Suprapubic skin (tissue), 4 donors: Measurements from ENCODE around the gene GRIN1.

Source experiments
- CTCF ChIP-seq, 2 donors: fragments of 200-600 bp in 1 of 2; fragments of 450-650 bp in 1 of 2; sonication (generic) in 1 of 2; IDR thresholded peaks; one replicate each; pipeline ENCODE4 v1.5.1; 2016 to 2019; ENCODE audit warnings: antibody characterized with exemption in 2 of 2, mild to moderate bottlenecking in 1 of 2, moderate library complexity in 1 of 2
- EP300 ChIP-seq: sonication (generic); formaldehyde crosslinking; IDR thresholded peaks from one replicate; pipeline ENCODE4 v1.6.1; 2017; ENCODE audit warnings: antibody characterized with exemption
- POLR2A ChIP-seq, 2 donors: fragments of 450-650 bp; IDR thresholded peaks; one replicate each; pipeline ENCODE4 v1.6.1; 2017; ENCODE audit warnings: antibody characterized with exemption in 2 of 2, mild to moderate bottlenecking in 2 of 2, moderate library complexity in 2 of 2
- POLR2AphosphoS5 ChIP-seq, 3 donors: sonication (generic); formaldehyde crosslinking; IDR thresholded peaks; one replicate each; pipeline ENCODE4 v1.6.1; 2017; ENCODE audit warnings: antibody characterized with exemption in 3 of 3

- TF ChIP-seq CTCF (IDR thresholded peaks at IDR 0.05) (no peak), POLR2A (IDR thresholded peaks at IDR 0.05) (no peak), EP300 (no peak), POLR2AphosphoS5 (IDR thresholded peaks at IDR 0.05) (no peak)
Observed at GRCh38 chr9:137141976-137142936, 3.3 kb downstream of the GRIN1 start.
